ENCODE measurements around the gene CCDC30.
A peak's percentile ranks its signal among the peaks of the same experiment; 100 is the strongest.
"Not testable (repeated sequence)": the region's sequence is repeated elsewhere in the genome, so short reads cannot be mapped to it uniquely, and the experiment has no call there.

The CCDC30 gene

DNA sequence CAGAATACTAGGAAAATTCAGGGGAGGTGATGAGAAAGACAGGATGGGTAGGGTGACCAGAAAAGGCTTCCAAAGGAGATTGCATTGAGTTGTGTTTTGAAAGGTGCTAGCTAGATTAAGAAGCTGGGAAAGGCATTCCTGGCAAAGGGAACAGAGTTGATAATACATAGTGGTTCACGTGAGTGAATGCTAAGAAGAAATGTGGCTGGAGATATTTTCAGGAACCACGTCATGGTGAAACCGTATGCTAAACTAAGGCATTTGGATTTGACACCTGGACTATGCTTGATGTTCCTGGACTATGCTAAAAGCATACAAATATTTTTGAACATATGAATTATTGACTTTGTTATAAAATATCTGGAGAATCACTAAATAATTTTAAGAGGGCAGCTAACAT lies 14.7 kb downstream of the CCDC30 start:
- no peaks in the 10 kb centered on the region for H3K27me3 ChIP-seq (ENCODE audit: control insufficient read depth, insufficient read depth, low read length)
- no CpG with 5 or more reads among the region's 3 CpGs for WGBS (ENCODE audit: insufficient coverage, insufficient read length)
- H3K9me3 ChIP-seq (ENCODE audit: control insufficient read depth, insufficient read depth, low read length), result no peaks in the 10 kb centered on the region
- no peak overlapping the region for H3K27ac ChIP-seq (ENCODE audit: low read length)
- no peaks in the 10 kb centered on the region for H3K4me1 ChIP-seq (ENCODE audit: control insufficient read depth, insufficient read depth, low read length)
- no peaks in the 10 kb centered on the region for H3K36me3 ChIP-seq (ENCODE audit: control insufficient read depth, insufficient read depth, low read length)
- no peak for DNase-seq (ENCODE audit: low read depth, low spot score)
- no peak overlapping the region for H3K4me3 ChIP-seq (ENCODE audit: low read length)

DNA sequence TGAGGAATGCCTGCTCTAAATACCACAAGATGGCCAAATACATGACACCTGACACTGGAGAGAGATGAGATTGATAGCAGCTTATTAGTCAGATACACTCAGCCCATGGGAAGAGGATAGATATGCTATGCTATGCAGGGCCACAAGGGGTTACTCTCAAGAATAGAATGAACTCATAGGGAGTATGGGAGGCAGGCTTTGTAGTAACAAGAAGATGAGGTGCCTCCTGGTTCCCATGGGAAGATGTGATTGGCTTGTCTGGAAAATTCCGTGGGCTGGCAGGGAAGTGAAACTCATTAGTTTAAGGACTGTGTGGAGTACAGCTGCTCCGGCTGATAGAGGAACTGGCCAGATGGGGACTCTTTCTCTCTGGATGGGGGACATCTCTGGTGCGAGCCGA lies 16.5 kb downstream of the CCDC30 start:
- no peaks in the 10 kb centered on the region for H3K36me3 ChIP-seq (ENCODE audit: control insufficient read depth, insufficient read depth, low read length)
- H3K9me3 ChIP-seq (ENCODE audit: control insufficient read depth, insufficient read depth, low read length), result no peaks in the 10 kb centered on the region
- no peaks in the 10 kb centered on the region for H3K4me1 ChIP-seq (ENCODE audit: control insufficient read depth, insufficient read depth, low read length)
- no peak overlapping the region for H3K27ac ChIP-seq (ENCODE audit: low read length)
- no CpG with 5 or more reads among the region's 4 CpGs for WGBS (ENCODE audit: insufficient coverage, insufficient read length)
- no peaks in the 10 kb centered on the region for H3K27me3 ChIP-seq (ENCODE audit: control insufficient read depth, insufficient read depth, low read length)
- no peak overlapping the region for H3K4me3 ChIP-seq (ENCODE audit: low read length)
- no peak for DNase-seq (ENCODE audit: low read depth, low spot score)

- H3K27me3 ChIP-seq (ENCODE audit: control insufficient read depth, insufficient read depth, low read length), result no peaks in the 10 kb centered on the region
- DNase-seq (ENCODE audit: low read depth, low spot score), result no peak
- no peaks in the 10 kb centered on the region for H3K36me3 ChIP-seq (ENCODE audit: control insufficient read depth, insufficient read depth, low read length)
- no peaks in the 10 kb centered on the region for H3K4me1 ChIP-seq (ENCODE audit: control insufficient read depth, insufficient read depth, low read length)
- no peaks in the 10 kb centered on the region for H3K9me3 ChIP-seq (ENCODE audit: control insufficient read depth, insufficient read depth, low read length)
- no peak overlapping the region for H3K4me3 ChIP-seq (ENCODE audit: low read length)
- H3K27ac ChIP-seq (ENCODE audit: low read length), result no peak overlapping the region
- WGBS (ENCODE audit: insufficient coverage, insufficient read length), result no CpG with 5 or more reads among the region's 1 CpG
Measured at GRCh38 chr1:42480921-42481320, 17.8 kb downstream of the CCDC30 start.

DNA sequence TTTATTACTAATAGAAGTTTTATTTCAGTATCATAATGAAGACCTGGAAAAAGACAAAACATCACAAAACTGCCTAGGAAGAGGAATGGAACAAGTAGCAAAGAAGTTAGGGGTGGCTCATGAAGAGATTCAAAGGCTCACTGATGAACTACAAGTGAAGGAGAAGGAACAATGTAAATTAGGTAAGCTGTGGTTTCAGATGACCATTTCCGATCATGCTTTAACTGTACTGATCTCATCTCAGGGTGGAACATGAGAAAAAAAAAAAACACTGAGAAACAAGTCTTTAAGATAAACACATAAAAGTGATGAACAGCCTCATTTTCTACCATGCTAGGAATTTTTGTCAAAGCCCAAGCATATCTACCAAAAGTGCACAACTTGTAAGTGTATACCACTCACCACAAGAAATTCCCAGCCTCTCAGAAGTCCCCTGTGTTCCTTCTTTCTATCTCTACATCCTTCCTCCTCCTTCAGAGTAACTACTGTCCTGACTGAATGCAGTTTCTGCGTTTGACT lies 19.6 kb downstream of the CCDC30 start:
- DNase-seq (ENCODE audit: low read depth, low spot score), result no peak
- Histone ChIP-seq H3K9me3 (ENCODE audit: control insufficient read depth, insufficient read depth, low read length) (no peaks in the 10 kb centered on the region), H3K27ac (ENCODE audit: low read length) (no peak overlapping the region), H3K36me3 (ENCODE audit: control insufficient read depth, insufficient read depth, low read length) (no peaks in the 10 kb centered on the region), H3K27me3 (ENCODE audit: control insufficient read depth, insufficient read depth, low read length) (no peaks in the 10 kb centered on the region), H3K4me3 (ENCODE audit: low read length) (no peak overlapping the region), H3K4me1 (ENCODE audit: control insufficient read depth, insufficient read depth, low read length) (no peaks in the 10 kb centered on the region)
- WGBS (ENCODE audit: insufficient coverage, insufficient read length), result no CpG with 5 or more reads among the region's 2 CpGs

DNA sequence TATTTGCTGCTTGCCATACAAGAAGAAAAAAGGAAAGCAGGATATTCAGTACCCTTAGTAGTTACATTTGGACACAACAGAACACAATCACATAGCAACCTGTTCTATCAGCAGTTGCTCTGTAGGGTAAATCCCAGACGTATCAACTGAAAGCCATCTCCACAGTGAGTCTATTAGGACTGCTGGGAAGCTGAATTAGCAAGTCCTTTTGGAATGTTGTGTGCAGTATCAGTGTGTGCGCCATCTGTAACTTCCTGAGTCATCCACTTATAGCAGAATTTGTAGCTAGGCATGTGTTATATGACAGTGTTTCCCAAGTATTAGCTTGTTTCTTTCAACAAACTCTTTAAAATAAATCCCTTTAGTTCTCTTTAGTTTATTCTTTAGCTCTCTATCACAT lies 21.3 kb downstream of the CCDC30 start:
- no CpG with 5 or more reads among the region's 2 CpGs for whole genome bisulfite sequencing (ENCODE audit: insufficient coverage, insufficient read length)
- DNase-seq (ENCODE audit: low read depth, low spot score), result no peak

DNA sequence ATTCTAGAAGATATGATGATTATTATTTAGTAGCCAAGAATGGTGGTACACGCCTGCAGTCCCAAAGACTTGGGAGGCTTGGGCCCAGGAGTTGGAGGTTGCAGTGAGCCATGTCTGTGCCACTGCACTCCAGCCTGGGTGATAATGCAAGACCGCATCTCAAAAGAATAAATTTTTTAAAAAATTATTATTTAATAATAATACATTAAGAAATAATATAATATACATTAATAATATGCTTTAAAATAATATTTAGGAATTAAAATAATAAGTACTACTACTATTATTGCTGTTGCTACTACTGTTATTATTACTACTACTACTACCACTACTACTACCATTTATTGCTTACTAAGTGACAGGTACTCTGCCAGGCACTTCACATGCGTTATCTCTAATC lies 27.2 kb downstream of the CCDC30 start:
- no peak overlapping the region for H3K27ac ChIP-seq (ENCODE audit: low read length)
- no peaks in the 10 kb centered on the region for H3K4me1 ChIP-seq (ENCODE audit: control insufficient read depth, insufficient read depth, low read length)
- DNase-seq (ENCODE audit: low read depth, low spot score), result no peak
- no peak overlapping the region for H3K4me3 ChIP-seq (ENCODE audit: low read length)
- no peaks in the 10 kb centered on the region for H3K9me3 ChIP-seq (ENCODE audit: control insufficient read depth, insufficient read depth, low read length)
- H3K36me3 ChIP-seq (ENCODE audit: control insufficient read depth, insufficient read depth, low read length), result no peaks in the 10 kb centered on the region
- H3K27me3 ChIP-seq (ENCODE audit: control insufficient read depth, insufficient read depth, low read length), result no peaks in the 10 kb centered on the region
- no CpG with 5 or more reads among the region's 3 CpGs for WGBS (ENCODE audit: insufficient coverage, insufficient read length)

More for the DNA sequence above, 21.3 kb downstream of the CCDC30 start:
- no peak overlapping the region for H3K4me3 ChIP-seq (ENCODE audit: low read length)
- H3K9me3 ChIP-seq (ENCODE audit: control insufficient read depth, insufficient read depth, low read length), result no peaks in the 10 kb centered on the region
- H3K27me3 ChIP-seq (ENCODE audit: control insufficient read depth, insufficient read depth, low read length), result no peaks in the 10 kb centered on the region
- no peaks in the 10 kb centered on the region for H3K36me3 ChIP-seq (ENCODE audit: control insufficient read depth, insufficient read depth, low read length)
- no peaks in the 10 kb centered on the region for H3K4me1 ChIP-seq (ENCODE audit: control insufficient read depth, insufficient read depth, low read length)
- H3K27ac ChIP-seq (ENCODE audit: low read length), result no peak overlapping the region

DNA sequence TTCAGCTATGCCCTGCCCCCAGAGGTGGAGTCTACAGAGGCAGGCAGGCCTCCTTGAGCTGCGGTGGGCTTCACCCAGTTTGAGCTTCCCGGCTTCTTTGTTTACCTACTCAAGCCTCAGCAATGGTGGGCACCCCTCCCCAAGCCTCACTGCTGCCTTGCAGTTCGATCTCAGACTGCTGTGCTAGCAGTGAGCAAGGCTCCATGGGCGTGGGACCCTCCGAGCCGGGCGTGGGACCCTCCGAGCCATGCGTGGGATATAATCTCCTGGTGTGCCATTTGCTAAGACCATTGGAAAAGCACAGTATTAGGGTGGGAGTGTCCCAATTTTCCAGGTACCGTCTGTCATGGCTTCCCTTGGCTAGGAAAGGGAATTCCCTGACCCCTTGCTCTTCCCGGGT lies 38.9 kb downstream of the CCDC30 start:
- not testable (repeated sequence) for H3K36me3 ChIP-seq (ENCODE audit: control insufficient read depth, insufficient read depth, low read length); H3K4me3 ChIP-seq (ENCODE audit: low read length); H3K4me1 ChIP-seq (ENCODE audit: control insufficient read depth, insufficient read depth, low read length); H3K27ac ChIP-seq (ENCODE audit: low read length); DNase-seq (ENCODE audit: low read depth, low spot score); H3K9me3 ChIP-seq (ENCODE audit: control insufficient read depth, insufficient read depth, low read length); H3K27me3 ChIP-seq (ENCODE audit: control insufficient read depth, insufficient read depth, low read length)
- no CpG with 5 or more reads among the region's 11 CpGs for WGBS (ENCODE audit: insufficient coverage, insufficient read length)

DNA sequence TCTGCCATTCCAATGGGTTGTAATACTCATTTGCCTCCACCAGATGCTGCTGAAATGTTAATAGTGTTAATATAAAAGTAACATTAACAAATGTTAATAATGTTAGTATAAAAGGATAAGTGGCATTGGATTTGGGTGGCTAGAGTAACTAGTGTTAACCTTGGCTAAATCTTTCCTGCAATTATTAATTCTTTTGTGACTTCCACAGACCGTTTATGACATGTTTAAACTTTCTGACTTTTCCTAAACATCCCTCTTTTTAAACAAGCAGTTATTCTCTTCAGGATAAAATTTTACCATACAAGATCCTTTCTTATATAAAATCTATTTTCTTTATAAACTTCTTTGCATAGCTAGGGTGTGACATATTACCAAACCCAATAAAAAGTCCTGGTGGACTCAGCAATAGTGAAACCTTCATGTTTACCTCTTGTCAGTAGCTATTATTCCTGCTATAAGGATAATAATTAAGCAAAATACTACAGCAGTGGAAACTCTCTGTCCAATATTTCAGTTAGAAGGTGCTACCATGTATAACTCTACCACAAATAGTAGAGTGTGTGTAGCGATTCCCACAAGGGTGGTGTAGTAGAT lies 41.5 kb downstream of the CCDC30 start:
- Histone ChIP-seq H3K27ac (ENCODE audit: low read length) (no peak overlapping the region), H3K4me1 (ENCODE audit: control insufficient read depth, insufficient read depth, low read length) (no peaks in the 10 kb centered on the region), H3K9me3 (ENCODE audit: control insufficient read depth, insufficient read depth, low read length) (peaks cover 4% of the 10 kb centered on the region), H3K36me3 (ENCODE audit: control insufficient read depth, insufficient read depth, low read length) (no peaks in the 10 kb centered on the region), H3K4me3 (ENCODE audit: low read length) (no peak overlapping the region), H3K27me3 (ENCODE audit: control insufficient read depth, insufficient read depth, low read length) (no peaks in the 10 kb centered on the region)
- DNase-seq (ENCODE audit: low read depth, low spot score), result no peak
- no CpG with 5 or more reads among the region's 2 CpGs for WGBS (ENCODE audit: insufficient coverage, insufficient read length)

DNA sequence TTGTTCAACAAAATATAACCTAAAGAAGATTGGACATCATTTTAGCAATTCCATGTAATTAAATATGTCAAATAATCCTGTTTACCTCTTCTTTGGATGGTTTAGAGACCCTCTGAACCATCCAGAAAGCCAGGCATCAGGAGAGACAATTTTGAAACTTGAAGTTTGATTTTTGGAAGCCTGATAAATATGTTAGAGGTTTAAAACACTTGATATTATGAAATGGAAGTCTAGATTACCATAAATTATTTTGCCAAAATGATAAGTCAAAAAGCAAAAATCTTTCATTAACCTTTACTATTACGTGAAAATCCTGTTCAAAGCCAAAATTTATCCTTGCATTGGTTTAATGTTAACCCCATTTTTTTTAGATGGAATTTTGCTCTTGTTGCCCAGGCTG lies 43.5 kb downstream of the CCDC30 start:
- no peak for DNase-seq (ENCODE audit: low read depth, low spot score)
- WGBS (ENCODE audit: insufficient coverage, insufficient read length), result no CpG with 5 or more reads among the region's 1 CpG

DNA sequence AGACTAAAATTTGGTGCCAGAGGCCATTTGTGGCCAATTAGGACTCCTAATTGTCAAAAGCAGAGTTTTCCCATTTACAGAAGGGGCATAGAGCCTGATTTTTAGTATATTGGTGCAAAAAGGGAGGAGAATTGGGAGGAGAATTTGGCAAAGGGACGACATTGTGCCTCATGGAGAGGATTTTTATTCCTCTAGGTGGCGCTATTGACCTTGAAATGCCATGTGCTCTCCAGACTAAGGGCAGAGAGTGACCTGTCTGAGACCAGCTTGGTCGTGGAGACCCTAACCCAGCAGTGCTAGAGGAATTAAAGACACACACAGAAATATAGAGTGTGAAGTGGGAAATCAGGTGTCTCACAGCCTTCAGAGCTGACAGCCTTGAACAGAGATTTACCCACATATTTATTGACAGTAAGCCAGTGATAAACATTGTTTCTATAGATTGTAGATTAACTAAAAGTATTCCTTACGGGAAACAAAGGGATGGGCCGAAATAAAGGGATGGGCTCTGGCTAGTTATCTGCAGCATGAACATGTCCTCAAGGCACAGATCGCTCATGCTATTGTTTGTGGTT lies 48.6 kb downstream of the CCDC30 start:
- H3K27me3 ChIP-seq (ENCODE audit: control insufficient read depth, insufficient read depth, low read length); H3K4me1 ChIP-seq (ENCODE audit: control insufficient read depth, insufficient read depth, low read length); H3K27ac ChIP-seq (ENCODE audit: low read length); H3K9me3 ChIP-seq (ENCODE audit: control insufficient read depth, insufficient read depth, low read length); H3K36me3 ChIP-seq (ENCODE audit: control insufficient read depth, insufficient read depth, low read length); H3K4me3 ChIP-seq (ENCODE audit: low read length): not testable (repeated sequence)
- peak; percentile 31 for DNase-seq (ENCODE audit: low read depth, low spot score)
- WGBS (ENCODE audit: insufficient coverage, insufficient read length), result no CpG with 5 or more reads among the region's 6 CpGs

More for the DNA sequence above, 43.5 kb downstream of the CCDC30 start:
- no peaks in the 10 kb centered on the region for H3K4me1 ChIP-seq (ENCODE audit: control insufficient read depth, insufficient read depth, low read length)
- H3K36me3 ChIP-seq (ENCODE audit: control insufficient read depth, insufficient read depth, low read length), result no peaks in the 10 kb centered on the region
- H3K4me3 ChIP-seq (ENCODE audit: low read length), result no peak overlapping the region
- H3K27ac ChIP-seq (ENCODE audit: low read length), result no peak overlapping the region
- no peaks in the 10 kb centered on the region for H3K27me3 ChIP-seq (ENCODE audit: control insufficient read depth, insufficient read depth, low read length)
- H3K9me3 ChIP-seq (ENCODE audit: control insufficient read depth, insufficient read depth, low read length), result peaks cover 4% of the 10 kb centered on the region

- no peak for DNase-seq (ENCODE audit: low read depth, low spot score)
- WGBS (ENCODE audit: insufficient coverage, insufficient read length), result no CpG with 5 or more reads among the region's 1 CpG
- no peak overlapping the region for H3K4me3 ChIP-seq (ENCODE audit: low read length)
Measured at GRCh38 chr1:42518908-42519307, 55.8 kb downstream of the CCDC30 start.

More at GRCh38 chr1:42518908-42519307, 55.8 kb downstream of the CCDC30 start:
- no peak overlapping the region for H3K27ac ChIP-seq (ENCODE audit: low read length)
- H3K36me3 ChIP-seq (ENCODE audit: control insufficient read depth, insufficient read depth, low read length), result no peaks in the 10 kb centered on the region
- no peaks in the 10 kb centered on the region for H3K4me1 ChIP-seq (ENCODE audit: control insufficient read depth, insufficient read depth, low read length)
- H3K9me3 ChIP-seq (ENCODE audit: control insufficient read depth, insufficient read depth, low read length), result no peaks in the 10 kb centered on the region
- H3K27me3 ChIP-seq (ENCODE audit: control insufficient read depth, insufficient read depth, low read length), result no peaks in the 10 kb centered on the region

All from iPS DF 6.9 (cell line).